ENCODE measurements around the gene LDLRAP1. TPM values are rescaled to one million over a fixed set of nuclear protein-coding genes. Genes with fewer than 3 reads are reported as not detected.

Gene LDLRAP1
- total RNA-seq, 2 donors from 2014 or later: 9.5 to 10.3 TPM

GRCh38 chr1:25520446-25521061, 22.9 kb upstream of the LDLRAP1 start:
- no peak for ATAC-seq
- intact Hi-C loops (cut with DNase I): loop anchor here (5.0 to 10.0 kb wide), 2 partner anchors 116 to 118 kb away; no protein-coding TSS in a partner anchor
- peak; percentile 75 for DNase-seq

- ATAC-seq (no peak), DNase-seq (no peak)
- intact Hi-C loops (cut with DNase I): loop anchor here (5.0 to 10.0 kb wide), 2 partner anchors 117 to 120 kb away; no protein-coding TSS in a partner anchor
These were observed 21.3 kb upstream of the LDLRAP1 start for GRCh38 chr1:25522031-25522655.

GRCh38 chr1:25523542-25523941, 19.9 kb upstream of the LDLRAP1 start:
- peak in 1 of 2 donors; percentile 27 for ATAC-seq
- no peak for DNase-seq
- intact Hi-C loops (cut with DNase I): loop anchor here (5.0 to 10.0 kb wide), 2 partner anchors 119 to 121 kb away; no protein-coding TSS in a partner anchor

- intact Hi-C loops (cut with DNase I): loop anchor here (5.0 to 10.0 kb wide), 2 partner anchors 120 to 122 kb away; no protein-coding TSS in a partner anchor
- ATAC-seq: no peak
- no peak for DNase-seq
These were observed 18.6 kb upstream of the LDLRAP1 start for GRCh38 chr1:25524568-25525360.

GRCh38 chr1:25525361-25525688, 18.1 kb upstream of the LDLRAP1 start:
- DNase-seq (no peak), ATAC-seq (no peak)
- intact Hi-C loops (cut with DNase I): loop anchor here in 1 of 2 donors (10.0 kb wide), 1 partner anchor 121 kb away; no protein-coding TSS in a partner anchor

GRCh38 chr1:25526753-25527152, 16.7 kb upstream of the LDLRAP1 start:
- intact Hi-C loops (cut with DNase I): loop anchor here in 1 of 2 donors (10.0 kb wide), 1 partner anchor 122 kb away; no protein-coding TSS in a partner anchor
- DNase-seq (no peak), ATAC-seq (no peak)

- no peak for ATAC-seq
- no peak for DNase-seq
- intact Hi-C loops (cut with DNase I): loop anchor here in 1 of 2 donors (10.0 kb wide), 1 partner anchor 123 kb away; no protein-coding TSS in a partner anchor
These were observed 16.1 kb upstream of the LDLRAP1 start for GRCh38 chr1:25527226-25527846.

GRCh38 chr1:25527946-25528595, 15.3 kb upstream of the LDLRAP1 start:
- ATAC-seq (no peak), DNase-seq (no peak)
- intact Hi-C loops (cut with DNase I): loop anchor here in 1 of 2 donors (10.0 kb wide), 1 partner anchor 123 kb away; no protein-coding TSS in a partner anchor

- ATAC-seq (no peak), DNase-seq (no peak)
- intact Hi-C loops (cut with DNase I): loop anchor here in 1 of 2 donors (10.0 kb wide), 1 partner anchor 124 kb away; no protein-coding TSS in a partner anchor
These were observed 14.4 kb upstream of the LDLRAP1 start for GRCh38 chr1:25528881-25529517.

- intact Hi-C loops (cut with DNase I): loop anchor here in 1 of 2 donors (10.0 kb wide), 1 partner anchor 125 kb away; no protein-coding TSS in a partner anchor
- no peak for ATAC-seq
- DNase-seq: no peak
These were observed 13.8 kb upstream of the LDLRAP1 start for GRCh38 chr1:25529518-25530185.

- intact Hi-C loops (cut with DNase I): no loop called here
- ATAC-seq (no peak), DNase-seq (no peak)
These were observed 13.0 kb upstream of the LDLRAP1 start for GRCh38 chr1:25530186-25531081.

GRCh38 chr1:25531082-25531461, 12.3 kb upstream of the LDLRAP1 start:
- ATAC-seq: peak in 1 of 2 donors; percentile 23
- DNase-seq: no peak
- intact Hi-C loops (cut with DNase I): no loop called here

GRCh38 chr1:25532970-25533369, 10.4 kb upstream of the LDLRAP1 start:
- ATAC-seq (no peak), DNase-seq (no peak)
- intact Hi-C loops (cut with DNase I): no loop called here

GRCh38 chr1:25533775-25534409, 9.5 kb upstream of the LDLRAP1 start:
- DNase-seq (no peak), ATAC-seq (no peak)
- intact Hi-C loops (cut with DNase I): no loop called here

- DNase-seq (no peak), ATAC-seq (no peak)
- intact Hi-C loops (cut with DNase I): no loop called here
These were observed 9.0 kb upstream of the LDLRAP1 start for GRCh38 chr1:25534410-25534788.

- intact Hi-C loops (cut with DNase I): no loop called here
- DNase-seq: no peak
- no peak for ATAC-seq
These were observed 7.3 kb upstream of the LDLRAP1 start for GRCh38 chr1:25536124-25536523.

Measured in left cardiac atrium (tissue), 4 donors.